GM12892 (cell line): ENCODE measurements around the gene LRP2BP. TPM values are rescaled to one million over a fixed set of nuclear protein-coding genes. Genes with fewer than 3 reads are reported as not detected.

Source experiments
- DNase-seq: peaks from one replicate; pipeline ENCODE4 v3.0.0; 2011; ENCODE audit not compliant: insufficient read length
- FAIRE-seq: peaks from 2 replicates; lab custom pipeline; 2011; peaks lifted over from hg19 to GRCh38; lab: Jason Lieb, UNC
- POLR2A ChIP-seq: IDR thresholded peaks from 2 replicates; pipeline ENCODE4 v1.6.1; 2011; ENCODE audit warnings: low read depth, low read length, control low read depth
- POLR2AphosphoS5 ChIP-seq: IDR thresholded peaks from 2 replicates; pipeline ENCODE4 v1.6.1; 2011; ENCODE audit warnings: low read depth, low read length, control low read depth
- TAF1 ChIP-seq: IDR thresholded peaks from 2 replicates; pipeline ENCODE4 v1.6.1; 2011; ENCODE audit warnings: low read depth, mild to moderate bottlenecking, control low read depth, low read length, borderline replicate concordance
- polyA plus RNA-seq: library from polyadenylated mRNA; unstranded; fragments of >200 nt; gene quantifications from one replicate; pipeline ENCODE4 v1.2.1, GENCODE V29; 2012; ENCODE audit warnings: missing spikeins, inconsistent platforms; ENCODE audit not compliant: missing spikeins

The LRP2BP gene
- 9.4 TPM for polyA plus RNA-seq

DNA sequence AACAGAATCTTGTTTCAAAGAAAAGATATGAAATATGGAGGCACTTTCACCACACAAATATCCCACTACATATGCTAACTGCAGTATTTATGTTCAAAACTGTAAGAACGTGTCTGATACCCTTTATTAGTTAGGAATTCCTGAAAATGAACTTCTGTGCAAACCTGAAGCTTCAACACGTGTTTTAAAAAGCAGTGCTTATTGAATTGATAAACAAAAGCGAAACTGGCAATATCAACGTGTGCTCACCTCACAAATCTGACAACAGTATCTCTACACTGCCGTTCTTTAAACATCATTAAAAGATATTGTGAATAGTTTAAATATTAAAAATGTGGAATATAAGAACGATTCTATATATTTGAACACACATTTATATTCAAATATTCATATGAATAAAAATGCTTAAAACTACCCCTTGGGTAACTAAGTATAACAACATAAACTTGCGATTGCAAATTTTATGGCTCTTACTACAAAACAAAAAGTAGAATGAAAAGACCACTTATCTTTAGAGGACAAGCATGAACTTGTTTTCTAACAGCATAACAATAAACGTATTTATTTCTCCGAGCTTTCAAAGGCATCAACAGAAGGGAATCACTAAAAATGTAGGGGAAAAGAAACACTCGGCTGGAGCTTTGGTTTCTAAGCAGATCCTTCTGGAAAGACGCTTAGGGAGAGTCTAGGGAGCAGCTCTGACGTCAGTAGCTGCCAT is at the start of gene LRP2BP:
Gene LRP2BP (minus strand): TSS at position 687 of the 718 bp plus-strand sequence. CDS start 17,738 bp downstream, outside the sequence.
- FAIRE-seq (no peak), DNase-seq (no peak)
- no peak for TF ChIP-seq POLR2AphosphoS5
- no peak for TF ChIP-seq TAF1
- TF ChIP-seq POLR2A, result no peak

DNA sequence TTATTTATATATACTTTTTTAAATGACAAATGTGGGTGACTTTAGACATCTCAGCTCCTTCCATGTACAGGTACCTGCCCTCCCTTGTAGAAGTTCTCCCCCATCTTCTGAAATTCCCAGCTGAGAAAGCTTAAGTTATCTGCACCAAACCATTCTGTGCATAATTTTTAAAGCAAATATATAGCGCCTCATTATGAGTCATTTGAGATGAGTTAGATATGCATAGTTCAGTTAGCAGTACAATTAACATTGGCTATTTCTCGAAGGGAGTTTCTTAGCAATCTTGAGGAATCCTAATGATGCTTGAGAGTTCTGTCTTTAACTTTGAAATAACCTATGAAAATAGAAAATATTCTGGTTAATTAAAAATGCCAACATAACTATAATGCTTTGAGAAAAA is 49.5 kb upstream of the LRP2BP start:
- no peak for FAIRE-seq
- TF ChIP-seq POLR2AphosphoS5 (no peak), POLR2A (no peak), TAF1 (no peak)

DNA sequence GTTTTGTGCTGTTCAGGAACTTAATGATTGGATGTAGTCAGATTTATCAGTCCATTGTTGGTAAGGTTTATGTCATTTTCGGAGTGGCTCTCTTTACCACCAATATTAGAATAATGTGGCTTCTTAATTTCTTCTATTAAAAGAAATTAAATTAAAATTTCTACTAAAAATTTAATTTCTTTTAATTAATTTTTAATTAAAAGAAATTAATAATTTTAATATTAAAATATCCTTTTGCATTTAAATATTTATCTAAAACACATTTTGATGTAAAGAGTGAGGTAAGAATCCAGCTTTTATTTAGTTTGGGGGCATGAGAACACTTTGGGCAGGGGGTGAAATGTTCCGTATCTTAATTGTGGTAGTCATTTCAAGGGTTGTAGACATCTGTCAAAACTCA is 45.8 kb upstream of the LRP2BP start:
- no peak for DNase-seq
- TF ChIP-seq TAF1 (no peak), POLR2A (no peak), POLR2AphosphoS5 (no peak)
- no peak for FAIRE-seq

More for the DNA sequence above, 49.5 kb upstream of the LRP2BP start:
- no peak for DNase-seq

DNA sequence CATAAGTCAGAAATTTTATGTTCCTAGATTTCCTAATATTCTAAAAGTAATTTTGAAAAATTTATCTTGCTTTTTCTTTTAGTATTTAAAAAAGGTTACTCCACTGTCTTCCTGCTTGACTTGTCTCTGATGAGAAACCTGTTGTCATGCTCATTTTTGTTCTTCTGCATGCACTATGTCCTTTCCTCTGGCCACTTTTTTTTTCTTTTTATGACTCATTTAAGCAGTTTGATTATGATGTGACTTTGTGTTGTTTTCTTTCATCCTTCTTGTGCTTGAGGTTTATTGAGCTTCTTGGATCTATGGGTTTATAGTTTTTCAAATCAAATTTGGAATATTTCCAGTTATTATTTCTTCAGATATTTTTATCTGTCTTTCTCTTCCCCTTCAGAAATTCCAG is 42.1 kb upstream of the LRP2BP start:
- FAIRE-seq, result peak; percentile 74
- DNase-seq, result no peak
- no peak for TF ChIP-seq POLR2AphosphoS5
- TF ChIP-seq TAF1, result no peak
- TF ChIP-seq POLR2A, result no peak

DNA sequence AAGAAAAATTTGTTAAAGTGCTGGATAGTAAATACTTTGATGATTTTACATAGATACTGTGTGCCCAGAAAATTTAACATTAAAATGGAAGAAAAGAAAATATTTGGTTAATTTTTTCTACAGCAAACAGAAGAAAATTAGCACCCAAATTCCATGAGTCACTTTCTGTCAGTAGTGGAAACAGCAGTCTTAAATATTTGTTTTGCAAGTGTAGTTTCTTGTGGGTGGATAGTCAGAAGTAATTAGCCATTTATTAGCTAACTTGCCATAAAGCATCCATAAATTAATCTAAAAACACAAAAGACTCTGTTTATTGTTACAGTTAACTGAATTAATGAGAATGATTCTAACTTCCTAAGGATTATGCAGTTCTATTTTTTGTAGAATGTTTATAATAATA is 39.7 kb upstream of the LRP2BP start:
- DNase-seq (no peak), FAIRE-seq (no peak)
- no peak for TF ChIP-seq TAF1
- no peak for TF ChIP-seq POLR2AphosphoS5
- TF ChIP-seq POLR2A, result no peak

DNA sequence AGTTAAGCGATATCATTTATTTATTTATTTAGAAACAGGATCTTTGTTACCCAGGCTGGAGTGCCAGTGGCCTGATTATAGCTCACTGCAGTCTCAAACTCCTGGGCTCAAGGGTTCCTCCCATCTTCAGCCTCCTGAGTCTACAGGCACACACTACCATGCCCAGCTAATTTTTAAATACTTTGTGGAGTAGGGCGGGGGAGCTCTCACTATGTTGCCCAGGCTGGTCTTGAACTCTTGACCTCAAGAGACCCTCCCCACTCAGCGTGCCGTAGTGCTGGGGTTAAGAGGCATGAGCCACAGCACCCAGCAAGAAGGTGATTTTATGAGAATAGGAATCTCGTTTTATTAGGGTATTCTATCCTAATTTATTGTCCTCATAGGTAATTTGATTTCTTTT is 33.9 kb upstream of the LRP2BP start:
- no peak for TF ChIP-seq TAF1
- TF ChIP-seq POLR2A, result no peak
- no peak for TF ChIP-seq POLR2AphosphoS5
- no peak for FAIRE-seq
- DNase-seq, result no peak

DNA sequence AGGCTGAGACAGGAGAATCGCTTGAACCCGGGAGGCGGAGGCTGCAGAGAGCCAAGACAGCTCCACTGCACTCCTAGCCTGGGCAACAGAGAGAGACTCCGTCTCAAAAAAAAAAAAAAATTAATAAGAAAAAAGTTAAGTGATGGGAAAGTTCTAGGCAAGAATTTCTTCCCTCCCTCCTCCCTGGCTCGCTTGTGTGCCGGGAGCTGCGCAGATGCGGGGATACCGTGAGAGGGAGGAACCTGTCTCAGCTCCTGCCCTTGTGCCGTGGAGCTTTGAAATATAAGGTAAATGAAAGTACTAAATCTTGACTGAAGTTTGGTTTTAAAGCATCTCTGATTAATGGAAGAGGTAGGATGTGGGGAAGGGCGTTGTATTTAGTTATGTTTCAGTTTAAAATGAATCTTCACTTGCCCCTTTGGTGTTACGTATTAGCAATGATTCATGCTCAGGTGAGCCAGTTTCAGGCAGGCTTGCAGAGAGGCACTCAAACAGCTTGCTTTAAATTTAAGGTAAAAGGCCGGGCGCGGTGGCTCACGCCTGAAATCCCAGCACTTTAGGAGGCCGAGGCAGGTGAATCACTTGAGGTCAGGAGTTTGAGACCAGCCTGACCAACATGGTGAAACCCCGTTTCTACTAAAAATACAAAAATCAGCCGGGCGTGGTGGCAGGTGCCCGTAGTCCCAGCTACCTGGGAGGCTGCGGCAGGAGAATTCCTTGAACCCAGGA is 31.4 kb upstream of the LRP2BP start:
- DNase-seq (no peak), FAIRE-seq (no peak)
- no peak for TF ChIP-seq TAF1
- no peak for TF ChIP-seq POLR2A
- no peak for TF ChIP-seq POLR2AphosphoS5

DNA sequence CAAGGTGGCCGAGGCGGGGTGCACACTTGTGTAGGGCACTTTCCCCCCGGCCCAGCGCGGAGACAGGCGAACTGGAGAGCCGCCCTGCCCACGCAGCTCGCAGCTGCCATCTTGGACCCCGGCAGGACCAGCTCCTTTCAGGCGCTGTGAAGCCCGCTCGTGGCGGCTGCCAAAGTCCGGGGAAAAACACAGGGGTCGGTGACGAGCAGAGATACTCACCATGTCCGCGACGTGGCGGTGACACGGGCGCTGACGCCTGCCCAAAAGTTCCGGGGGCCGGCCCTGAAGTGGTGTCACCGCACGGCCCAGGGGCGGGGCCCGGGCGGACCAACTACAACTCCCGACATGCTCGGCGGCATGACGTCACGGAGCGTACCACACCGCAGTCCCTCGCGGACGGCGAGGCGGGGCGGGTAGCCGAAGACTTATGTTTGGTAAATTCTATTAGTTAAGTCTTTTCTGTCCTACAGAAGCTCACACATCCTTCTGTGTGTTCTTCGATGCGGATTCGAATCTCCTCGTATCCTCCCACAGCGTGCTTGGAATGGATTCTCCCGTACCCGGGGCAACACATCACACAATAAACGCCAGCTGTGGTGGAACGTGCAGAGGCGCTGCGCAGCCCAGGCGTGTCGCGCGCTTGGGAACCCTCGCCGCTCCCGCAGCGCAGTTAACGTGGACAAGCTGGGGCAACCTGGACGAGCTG is 30.1 kb upstream of the LRP2BP start, which contains the start of gene UFSP2:
Gene UFSP2 (minus strand): TSS at position 318 of the 706 bp plus-strand sequence. CDS start 96 bp downstream, at position 222.
- FAIRE-seq (peak; percentile 99), DNase-seq (peak; percentile 77)
- TF ChIP-seq TAF1, result peak; percentile 61
- TF ChIP-seq POLR2AphosphoS5, result peak; percentile 25; the same call in 1 of the 2 replicates
- no peak; the same call in 1 of the 2 replicates for TF ChIP-seq POLR2A

DNA sequence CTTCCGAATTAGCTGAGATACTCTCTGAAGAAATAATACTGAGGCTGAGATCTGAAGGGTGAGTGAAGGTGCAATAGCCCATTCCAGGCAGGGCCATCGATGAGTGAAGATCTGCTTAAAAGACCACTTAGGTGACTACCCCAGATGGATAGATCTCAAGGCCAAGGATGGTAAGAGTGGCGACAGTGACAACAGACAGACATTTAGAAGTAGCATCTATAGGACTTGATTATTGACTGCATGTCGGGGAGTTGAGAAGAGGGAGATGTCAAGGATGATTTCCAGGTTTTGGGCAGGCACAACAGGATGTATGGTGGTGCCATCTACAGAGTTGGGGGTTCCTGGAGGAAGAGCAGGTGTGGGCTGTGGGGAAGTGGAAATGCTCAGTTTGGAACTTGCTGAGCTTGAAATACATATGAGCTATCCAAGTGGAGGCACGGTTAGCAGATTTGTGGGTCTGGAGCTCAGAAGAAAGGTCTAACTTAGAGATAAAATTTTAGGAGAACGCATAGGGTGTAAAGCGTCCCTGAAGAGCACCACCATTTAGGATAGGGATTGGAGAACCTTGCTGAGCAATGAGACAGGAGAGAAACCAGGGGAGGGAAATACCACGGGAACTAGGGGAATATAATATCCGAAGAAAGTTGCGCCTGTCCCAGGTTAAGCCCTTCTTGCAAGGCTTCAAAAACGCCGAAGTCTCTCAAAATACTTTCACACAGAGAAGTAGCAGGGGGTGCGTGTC is 29.4 kb upstream of the LRP2BP start:
- DNase-seq, result no peak
- peak; percentile 80 for FAIRE-seq
- TF ChIP-seq POLR2AphosphoS5 (0 out of 2 replicates have a peak, but pooled peaks have one; percentile 22), TAF1 (no peak)

DNA sequence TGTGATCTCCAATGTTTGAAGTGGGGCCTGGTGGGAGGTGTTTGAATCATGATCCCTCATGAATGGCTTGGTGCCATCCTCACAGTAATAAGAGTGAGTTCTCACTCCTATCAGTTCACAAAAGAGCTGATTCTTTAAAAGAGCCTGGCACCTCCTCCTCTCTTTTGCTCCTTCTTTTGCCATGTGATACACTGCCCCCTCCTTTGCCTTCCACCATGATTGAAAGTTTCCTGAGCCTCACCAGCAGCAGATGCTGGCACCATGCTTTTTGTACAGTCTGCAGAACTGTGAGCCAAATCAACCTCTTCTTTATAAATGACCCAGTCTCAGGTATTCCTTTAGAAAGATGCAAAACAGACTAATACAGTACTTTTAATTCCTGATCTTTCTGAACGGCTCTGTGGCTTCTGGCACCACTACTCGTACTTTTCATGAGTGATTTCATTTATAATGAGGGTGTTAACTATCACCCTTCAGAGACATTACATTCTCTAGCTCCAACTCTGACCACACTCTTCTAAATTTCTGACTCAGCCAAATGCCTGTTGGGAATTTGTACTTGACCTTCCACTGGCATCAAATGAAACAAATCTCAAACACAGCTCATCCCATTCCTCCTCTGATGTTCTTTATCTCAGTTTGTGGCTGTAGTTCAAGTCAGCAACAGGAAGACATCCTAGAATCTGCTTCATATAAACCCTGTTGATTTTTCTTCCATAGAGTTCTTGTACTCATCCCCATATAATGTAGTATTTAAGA is 25.8 kb upstream of the LRP2BP start:
- FAIRE-seq (no peak), DNase-seq (no peak)
- TF ChIP-seq POLR2A (no peak), POLR2AphosphoS5 (no peak), TAF1 (no peak)

DNA sequence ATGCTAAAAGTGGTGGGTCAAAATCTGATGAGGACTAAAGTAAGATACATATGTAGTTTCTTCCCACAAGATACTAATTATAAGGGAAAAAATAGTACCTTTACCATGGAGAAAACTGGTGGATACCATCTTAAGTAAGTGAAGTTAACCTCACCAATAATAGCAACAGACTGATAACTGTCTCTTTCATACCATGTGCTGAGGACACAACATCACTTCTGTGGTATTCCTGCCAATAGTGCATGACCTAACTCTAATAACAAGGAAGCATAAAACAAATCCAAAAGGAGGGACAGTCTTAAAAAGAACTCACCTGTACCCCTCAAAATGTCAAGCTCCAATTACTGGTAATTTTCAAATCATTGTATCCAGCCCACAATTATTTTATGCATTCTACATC is 21.2 kb upstream of the LRP2BP start:
- DNase-seq (no peak), FAIRE-seq (no peak)
- TF ChIP-seq TAF1 (no peak), POLR2AphosphoS5 (no peak), POLR2A (no peak)
